Gastrocnemius medialis (tissue), 4 donors: ENCODE measurements around the gene ROR1. TPM values are rescaled to one million over a fixed set of nuclear protein-coding genes. Genes with fewer than 3 reads are reported as not detected.

Source experiments
- ATAC-seq, 2 donors: fragments of 150-250 bp; one replicate each; pipeline ENCODE4 v1.9.1; 2016
- DNase-seq, 2 donors: peaks; one replicate each; pipeline ENCODE4 v3.0.0-alpha.2; 2019
- H3K27ac ChIP-seq, 4 donors: fragments of 200-600 bp; sonication (generic); 1 replicate in 1 of 4; 2 replicates in 3 of 4; pipeline ENCODE4 v1.5.1; 2016 to 2018; ENCODE audit warnings: mild to moderate bottlenecking in 2 of 4, moderate library complexity in 1 of 4
- H3K27me3 ChIP-seq, 3 donors: fragments of 200-600 bp; sonication (generic) in 2 of 3; 1 replicate in 1 of 3; 2 replicates in 2 of 3; pipeline versions ENCODE4 v1.5.1 to v1.6.0; 2016 to 2019; ENCODE audit warnings: mild to moderate bottlenecking in 1 of 3, moderate library complexity in 1 of 3
- H3K36me3 ChIP-seq, 2 donors: fragments of 200-600 bp; sonication (generic) in 1 of 2; one replicate each; pipeline ENCODE4 v1.5.1; 2017 to 2018
- H3K4me1 ChIP-seq, 2 donors: fragments of 200-600 bp; sonication (generic) in 1 of 2; one replicate each; pipeline ENCODE4 v1.5.1; 2016 to 2017; ENCODE audit warnings: mild to moderate bottlenecking in 2 of 2
- H3K4me3 ChIP-seq, 4 donors: fragments of 200-600 bp; sonication (generic) in 3 of 4; 1 replicate in 1 of 4; 2 replicates in 3 of 4; pipeline ENCODE4 v1.5.1; 2016 to 2019; ENCODE audit warnings: mild to moderate bottlenecking in 2 of 4
- H3K9me3 ChIP-seq, 3 donors: fragments of 200-600 bp; sonication (generic) in 2 of 3; 1 replicate in 1 of 3; 2 replicates in 2 of 3; pipeline ENCODE4 v1.5.1; 2016 to 2019
- POLR2A ChIP-seq, 2 donors: fragments of 450-650 bp; IDR thresholded peaks; one replicate each; pipeline ENCODE4 v1.6.1; 2017; ENCODE audit warnings: antibody characterized with exemption in 2 of 2, mild to moderate bottlenecking in 2 of 2, moderate library complexity in 2 of 2
- in situ Hi-C, 4 donors: fragments of 200-750 bp; cut with MboI; loops; one replicate each; pipeline versions ENCODE4 v1.15.0 to v1.8.0; 2017; ENCODE audit warnings: low sequenced_read_pairs in 4 of 4
- intact Hi-C: fragments of 100-400 bp; cut with DNase I; formaldehyde crosslinking; loops from one replicate; pipeline ENCODE4 v1.15.1; 2023; ENCODE audit warnings: low total_unique reads
- total RNA-seq, 4 donors: library from RNA; depleted of rRNA; stranded (reverse); fragments of >200 nt; gene quantifications; one replicate each; pipeline versions ENCODE4 v1.1.0 to v1.2.3, GENCODE V29; 2016
- TF ChIP-seq, protein P1 (sequence below), 5 experiments: fragments of 450-650 bp in 3 of 5; fragments of 200-600 bp in 2 of 5; sonication (generic) in 2 of 5; IDR thresholded peaks in 4 of 5; conservative IDR thresholded peaks in 1 of 5; 1 replicate in 4 of 5; 2 replicates in 1 of 5; pipeline ENCODE4 v1.5.1; 2016 to 2019; ENCODE audit warnings: antibody characterized with exemption in 5 of 5, mild to moderate bottlenecking in 3 of 5, moderate library complexity in 3 of 5

Gene ROR1
- total RNA-seq, 4 donors from 2014 or later = 2.5 to 4.3 (median 3.6) TPM

- intact Hi-C loops = loop anchor here (2.0 to 5.0 kb wide), 2 partner anchors 78 to 98 kb away; no protein-coding TSS in a partner anchor
- Histone ChIP-seq H3K36me3 (no peaks in the 10 kb centered on the region), H3K27me3 (no peaks in the 10 kb centered on the region), H3K4me1 (peaks cover 48 to 57% of the 10 kb centered on the region in 2 donors), H3K27ac (peak overlapping the region; percentile 83 to 95 (median 84)), H3K9me3 (no peaks in the 10 kb centered on the region), H3K4me3 (no peak overlapping the region)
- DNase-seq (no peak), ATAC-seq (peak; percentile 8 to 56)
- TF ChIP-seq, protein P1, sequence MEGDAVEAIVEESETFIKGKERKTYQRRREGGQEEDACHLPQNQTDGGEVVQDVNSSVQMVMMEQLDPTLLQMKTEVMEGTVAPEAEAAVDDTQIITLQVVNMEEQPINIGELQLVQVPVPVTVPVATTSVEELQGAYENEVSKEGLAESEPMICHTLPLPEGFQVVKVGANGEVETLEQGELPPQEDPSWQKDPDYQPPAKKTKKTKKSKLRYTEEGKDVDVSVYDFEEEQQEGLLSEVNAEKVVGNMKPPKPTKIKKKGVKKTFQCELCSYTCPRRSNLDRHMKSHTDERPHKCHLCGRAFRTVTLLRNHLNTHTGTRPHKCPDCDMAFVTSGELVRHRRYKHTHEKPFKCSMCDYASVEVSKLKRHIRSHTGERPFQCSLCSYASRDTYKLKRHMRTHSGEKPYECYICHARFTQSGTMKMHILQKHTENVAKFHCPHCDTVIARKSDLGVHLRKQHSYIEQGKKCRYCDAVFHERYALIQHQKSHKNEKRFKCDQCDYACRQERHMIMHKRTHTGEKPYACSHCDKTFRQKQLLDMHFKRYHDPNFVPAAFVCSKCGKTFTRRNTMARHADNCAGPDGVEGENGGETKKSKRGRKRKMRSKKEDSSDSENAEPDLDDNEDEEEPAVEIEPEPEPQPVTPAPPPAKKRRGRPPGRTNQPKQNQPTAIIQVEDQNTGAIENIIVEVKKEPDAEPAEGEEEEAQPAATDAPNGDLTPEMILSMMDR (IDR thresholded peaks at IDR 0.05 in 4 of 5, conservative IDR thresholded peaks at IDR 0.05 in 1 of 5) = no peak
- no peak for TF ChIP-seq POLR2A (IDR thresholded peaks at IDR 0.05)
- in situ Hi-C loops = no loop called here
These were observed 265.1 kb downstream of the ROR1 start for GRCh38 chr1:64038965-64039364.

GRCh38 chr1:64039390-64039926, 265.6 kb downstream of the ROR1 start:
- TF ChIP-seq POLR2A (IDR thresholded peaks at IDR 0.05) = peak in 1 of 2 donors; percentile 65
- TF ChIP-seq, protein P1 (IDR thresholded peaks at IDR 0.05 in 4 of 5, conservative IDR thresholded peaks at IDR 0.05 in 1 of 5) = no peak
- no peaks in the 10 kb centered on the region for H3K27me3 ChIP-seq
- H3K4me1 ChIP-seq = peaks cover 52 to 57% of the 10 kb centered on the region in 2 donors
- peak; percentile 93 to 94 for ATAC-seq
- H3K36me3 ChIP-seq = no peaks in the 10 kb centered on the region
- no peaks in the 10 kb centered on the region for H3K9me3 ChIP-seq
- H3K27ac ChIP-seq = peak overlapping the region; percentile 83 to 95 (median 84)
- in situ Hi-C loops = no loop called here
- H3K4me3 ChIP-seq = no peak overlapping the region
- intact Hi-C loops = loop anchor here (2.0 to 5.0 kb wide), 2 partner anchors 79 to 98 kb away; no protein-coding TSS in a partner anchor
- peak; percentile 92 to 94 for DNase-seq

- Histone ChIP-seq H3K9me3 (no peaks in the 10 kb centered on the region), H3K27ac (peak overlapping the region in 3 of 4 donors; percentile 77 to 84 (median 83)), H3K4me3 (no peak overlapping the region), H3K4me1 (peaks cover 52 to 57% of the 10 kb centered on the region in 2 donors), H3K36me3 (no peaks in the 10 kb centered on the region), H3K27me3 (no peaks in the 10 kb centered on the region)
- intact Hi-C loops (loop anchor here (2.0 to 5.0 kb wide), 3 partner anchors 13 to 429 kb away; no protein-coding TSS in a partner anchor), in situ Hi-C loops (no loop called here)
- TF ChIP-seq POLR2A (IDR thresholded peaks at IDR 0.05) = no peak
- TF ChIP-seq, protein P1 (IDR thresholded peaks at IDR 0.05 in 4 of 5, conservative IDR thresholded peaks at IDR 0.05 in 1 of 5) = no peak
- ATAC-seq (no peak), DNase-seq (no peak)
These were observed 267.7 kb downstream of the ROR1 start for GRCh38 chr1:64041371-64042131.

DNA sequence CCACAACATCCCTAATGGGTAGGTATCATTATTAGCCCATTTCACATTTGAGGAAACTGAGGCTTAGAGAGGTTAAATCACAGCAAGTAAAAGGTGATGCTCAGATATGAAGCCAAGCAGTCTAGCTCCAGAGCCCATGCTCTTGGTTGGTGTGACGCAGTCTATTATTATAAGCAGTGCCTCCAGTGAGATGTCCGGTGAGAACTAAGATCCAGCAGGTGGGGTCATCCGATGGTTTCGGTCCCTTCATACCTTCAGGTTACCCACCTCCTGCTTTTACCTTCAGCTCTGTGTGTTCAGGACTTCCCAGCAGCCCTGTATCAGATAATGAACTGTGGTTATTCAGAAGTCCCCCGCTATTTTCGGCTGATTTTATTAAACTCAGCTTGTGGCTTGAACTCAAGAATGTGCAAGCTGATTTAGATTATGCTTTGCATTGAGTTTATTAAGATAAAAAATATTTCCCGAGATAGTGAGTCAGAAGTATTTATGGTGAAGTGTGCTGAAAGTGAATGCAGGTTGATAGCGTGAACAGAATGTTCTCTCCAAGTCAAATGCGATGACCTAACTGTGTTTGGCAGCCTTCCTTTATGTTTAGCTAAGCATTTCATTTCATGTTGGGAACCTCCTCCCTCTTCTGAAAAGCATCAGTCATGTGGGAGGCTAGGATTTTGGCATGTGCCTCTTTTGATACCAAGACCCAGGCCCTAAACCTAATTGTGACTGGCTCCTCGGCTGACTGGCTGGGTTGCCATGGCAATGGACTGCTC, 268.7 kb downstream of the ROR1 start:
- ATAC-seq (peak; percentile 83 to 85), DNase-seq (peak; percentile 72 to 80)
- TF ChIP-seq POLR2A (IDR thresholded peaks at IDR 0.05) = no peak
- TF ChIP-seq, protein P1 (IDR thresholded peaks at IDR 0.05 in 4 of 5, conservative IDR thresholded peaks at IDR 0.05 in 1 of 5) = no peak
- no peaks in the 10 kb centered on the region for H3K27me3 ChIP-seq
- intact Hi-C loops (loop anchor here (2.0 to 5.0 kb wide), 2 partner anchors 114 to 430 kb away; no protein-coding TSS in a partner anchor), in situ Hi-C loops (no loop called here)
- H3K4me3 ChIP-seq = peak overlapping the region in 1 of 4 donors; percentile 10
- no peaks in the 10 kb centered on the region for H3K36me3 ChIP-seq
- H3K9me3 ChIP-seq = no peaks in the 10 kb centered on the region
- H3K27ac ChIP-seq = peak overlapping the region; percentile 77 to 84 (median 81)
- peaks cover 52 to 57% of the 10 kb centered on the region in 2 donors for H3K4me1 ChIP-seq
